Epithelial cell of esophagus (primary cell): ENCODE results near the gene HOXD12.

ENCODE experiments used
- DNase-seq: peaks from one replicate; pipeline ENCODE4 v3.0.0; 2010; ENCODE audit warnings: low read depth
- H3K4me3 ChIP-seq: 2 replicates; pipeline ENCODE4 v1.5.1; 2011; ENCODE audit warnings: mild to moderate bottlenecking, low read length, control low read depth
- TF ChIP-seq, protein P1 (sequence below): IDR thresholded peaks from 2 replicates; pipeline ENCODE4 v1.5.1; 2011; ENCODE audit warnings: low read depth, mild to moderate bottlenecking, low read length, control low read depth, inconsistent platforms; ENCODE audit not compliant: insufficient read depth; ENCODE audit errors: missing control alignments

Gene HOXD12

DNA sequence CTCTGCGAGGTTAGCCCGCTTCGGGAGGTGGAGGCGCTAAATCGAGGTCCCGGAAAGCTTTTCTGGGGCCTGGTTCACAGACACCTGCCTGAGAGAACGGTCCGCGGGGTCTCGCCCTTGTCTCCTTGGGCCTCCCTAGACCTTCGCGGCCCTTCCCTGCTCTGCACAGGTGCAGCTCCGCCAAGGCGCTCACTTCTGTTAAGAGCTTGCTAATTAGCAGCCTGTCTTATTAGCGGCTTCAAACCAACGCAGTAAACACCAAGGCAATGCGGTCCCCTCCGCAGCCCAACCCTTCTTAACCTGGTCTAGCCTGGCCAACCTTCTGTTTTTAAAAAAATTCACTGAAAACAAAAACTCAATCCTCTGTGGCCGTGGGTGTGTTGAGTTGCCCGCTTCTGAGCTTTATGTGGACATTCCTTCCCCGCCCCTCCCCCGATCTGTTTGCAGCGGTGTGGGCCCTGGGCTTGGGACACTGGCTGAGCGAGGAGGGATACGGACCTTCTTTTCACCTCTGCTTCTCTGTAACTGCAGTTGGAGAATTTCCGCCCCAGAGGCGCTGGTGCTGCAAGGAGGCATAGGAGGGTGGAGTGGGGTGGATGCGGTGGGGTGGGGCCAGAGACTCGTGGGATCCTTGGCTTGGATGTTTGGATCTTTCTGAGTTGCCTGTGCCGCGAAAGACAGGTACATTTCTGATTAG lies 48.4 kb downstream of the HOXD12 start:
- no peak for DNase-seq
- TF ChIP-seq, protein P1, sequence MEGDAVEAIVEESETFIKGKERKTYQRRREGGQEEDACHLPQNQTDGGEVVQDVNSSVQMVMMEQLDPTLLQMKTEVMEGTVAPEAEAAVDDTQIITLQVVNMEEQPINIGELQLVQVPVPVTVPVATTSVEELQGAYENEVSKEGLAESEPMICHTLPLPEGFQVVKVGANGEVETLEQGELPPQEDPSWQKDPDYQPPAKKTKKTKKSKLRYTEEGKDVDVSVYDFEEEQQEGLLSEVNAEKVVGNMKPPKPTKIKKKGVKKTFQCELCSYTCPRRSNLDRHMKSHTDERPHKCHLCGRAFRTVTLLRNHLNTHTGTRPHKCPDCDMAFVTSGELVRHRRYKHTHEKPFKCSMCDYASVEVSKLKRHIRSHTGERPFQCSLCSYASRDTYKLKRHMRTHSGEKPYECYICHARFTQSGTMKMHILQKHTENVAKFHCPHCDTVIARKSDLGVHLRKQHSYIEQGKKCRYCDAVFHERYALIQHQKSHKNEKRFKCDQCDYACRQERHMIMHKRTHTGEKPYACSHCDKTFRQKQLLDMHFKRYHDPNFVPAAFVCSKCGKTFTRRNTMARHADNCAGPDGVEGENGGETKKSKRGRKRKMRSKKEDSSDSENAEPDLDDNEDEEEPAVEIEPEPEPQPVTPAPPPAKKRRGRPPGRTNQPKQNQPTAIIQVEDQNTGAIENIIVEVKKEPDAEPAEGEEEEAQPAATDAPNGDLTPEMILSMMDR, result no peak
- no peak overlapping the region for H3K4me3 ChIP-seq

DNA sequence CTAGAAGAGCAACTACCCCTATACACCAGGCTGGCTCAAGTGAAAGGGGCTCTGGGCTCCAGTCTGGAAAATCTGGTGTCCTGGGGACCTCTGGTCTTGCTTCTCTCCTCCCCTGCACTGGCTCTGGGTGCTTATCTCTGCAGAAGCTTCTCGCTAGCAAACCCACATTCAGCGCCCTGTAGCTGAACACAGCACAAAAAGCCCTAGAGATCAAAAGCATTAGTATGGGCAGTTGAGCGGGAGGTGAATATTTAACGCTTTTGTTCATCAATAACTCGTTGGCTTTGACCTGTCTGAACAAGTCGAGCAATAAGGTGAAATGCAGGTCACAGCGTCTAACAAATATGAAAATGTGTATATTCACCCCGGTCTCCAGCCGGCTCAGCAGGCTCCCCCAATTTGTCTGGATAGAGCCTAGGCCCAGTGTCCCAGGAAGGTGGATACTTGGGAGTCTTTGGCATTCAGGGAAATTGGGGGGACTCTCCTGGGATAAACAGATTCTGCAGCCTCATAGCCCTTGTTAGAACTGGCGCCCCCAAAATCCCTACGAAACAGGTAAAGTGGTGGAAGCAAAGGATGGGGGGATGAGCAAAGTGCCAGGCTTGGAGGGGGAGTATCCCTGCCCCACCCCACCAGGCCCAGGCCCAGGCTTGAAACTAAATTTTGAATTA lies 49.3 kb downstream of the HOXD12 start:
- no peak overlapping the region for H3K4me3 ChIP-seq
- TF ChIP-seq, protein P1, result no peak
- no peak for DNase-seq

GRCh38 chr2:176149481-176149938 lies 49.9 kb downstream of the HOXD12 start:
- no peak overlapping the region for H3K4me3 ChIP-seq
- DNase-seq, result no peak
- TF ChIP-seq, protein P1, result no peak

- H3K4me3 ChIP-seq, result no peak overlapping the region
- TF ChIP-seq, protein P1, result no peak
- DNase-seq, result no peak
Measured at GRCh38 chr2:176149939-176150583, 50.5 kb downstream of the HOXD12 start.

- DNase-seq, result no peak
- TF ChIP-seq, protein P1, result no peak
Measured at GRCh38 chr2:176150584-176151441, 51.2 kb downstream of the HOXD12 start.

GRCh38 chr2:176151442-176152287 lies 52.1 kb downstream of the HOXD12 start, which contains the start of gene HOXD4:
HOXD4 (plus strand) TSS chr2:176151550; CDS start chr2:176151634, 84 bp downstream.
- H3K4me3 ChIP-seq, result no peak within 1 kb of the TSS
- TF ChIP-seq, protein P1, result no peak
- no peak for DNase-seq

More at GRCh38 chr2:176150584-176151441, 51.2 kb downstream of the HOXD12 start:
- no peak overlapping the region for H3K4me3 ChIP-seq
